CD14-positive monocyte (primary cell): ENCODE results near the gene PARP11. TPM values are rescaled to one million over a fixed set of nuclear protein-coding genes. Genes with fewer than 3 reads are reported as not detected.

Experiments used
- DNase-seq, 3 donors: peaks; one replicate each; pipeline ENCODE4 v3.0.0-alpha.2; 2011 to 2022
- H2AFZ ChIP-seq: 2 replicates; pipeline ENCODE4 v1.6.0; 2012; ENCODE audit warnings: mild to moderate bottlenecking, low read depth, low read length, inconsistent platforms; ENCODE audit not compliant: insufficient read depth, poor library complexity, severe bottlenecking
- H3K27ac ChIP-seq, 2 donors: 1 replicate in 1 of 2; 2 replicates in 1 of 2; pipeline ENCODE4 v1.5.1; 2012 to 2013; ENCODE audit warnings: low read length in 2 of 2, control low read depth in 1 of 2, inconsistent platforms in 1 of 2, low read depth in 1 of 2, mild to moderate bottlenecking in 1 of 2
- H3K27me3 ChIP-seq, 2 donors: one replicate each; pipeline versions ENCODE4 v1.6.0 to v1.6.1; 2011 to 2013; ENCODE audit warnings: low read length in 2 of 2; ENCODE audit not compliant: control insufficient read depth in 2 of 2, insufficient read depth in 2 of 2
- H3K36me3 ChIP-seq, 2 donors: replicated peaks in 1 of 2; 1 replicate in 1 of 2; 2 replicates in 1 of 2; pipeline versions ENCODE4 v1.5.1 to v1.6.1; 2012 to 2013; ENCODE audit warnings: low read length in 2 of 2, control low read depth in 1 of 2, inconsistent platforms in 1 of 2, mild to moderate bottlenecking in 1 of 2; ENCODE audit not compliant: insufficient read depth in 2 of 2, control insufficient read depth in 1 of 2
- H3K4me1 ChIP-seq, 2 donors: 1 replicate in 1 of 2; 2 replicates in 1 of 2; pipeline versions ENCODE4 v1.5.1 to v1.6.1; 2012 to 2013; ENCODE audit warnings: low read length in 2 of 2, control low read depth in 1 of 2, inconsistent platforms in 1 of 2, mild to moderate bottlenecking in 1 of 2, moderate library complexity in 1 of 2; ENCODE audit not compliant: insufficient read depth in 2 of 2, control insufficient read depth in 1 of 2
- H3K4me2 ChIP-seq: replicated peaks from 2 replicates; pipeline ENCODE3; 2012; ENCODE audit warnings: low read length, moderate library complexity, mild to moderate bottlenecking; ENCODE audit not compliant: poor library complexity, severe bottlenecking; ENCODE audit errors: extremely low read depth
- H3K4me3 ChIP-seq, 3 experiments: fragments of 200-600 bp in 1 of 3; sonication (generic) in 1 of 3; replicated peaks in 1 of 3; 1 replicate in 2 of 3; 2 replicates in 1 of 3; pipeline ENCODE4 v1.5.1; 2011 to 2013; ENCODE audit warnings: low read length in 3 of 3, mild to moderate bottlenecking in 3 of 3, control low read depth in 2 of 3, low read depth in 2 of 3, inconsistent platforms in 1 of 3, moderate library complexity in 1 of 3
- H3K79me2 ChIP-seq: 2 replicates; pipeline ENCODE4 v1.6.0; 2012; ENCODE audit warnings: mild to moderate bottlenecking, control low read depth, inconsistent platforms, low read length, moderate library complexity; ENCODE audit not compliant: insufficient read depth
- H3K9ac ChIP-seq: 2 replicates; pipeline ENCODE4 v1.6.0; 2017; ENCODE audit warnings: low read length, mild to moderate bottlenecking; ENCODE audit not compliant: insufficient read depth, poor library complexity, severe bottlenecking
- H3K9me3 ChIP-seq, 2 donors: replicated peaks in 1 of 2; 1 replicate in 1 of 2; 2 replicates in 1 of 2; pipeline versions ENCODE4 v1.5.1 to v1.6.1; 2012 to 2013; ENCODE audit warnings: low read length in 2 of 2, control low read depth in 1 of 2; ENCODE audit not compliant: control insufficient read depth in 1 of 2, insufficient read depth in 1 of 2
- H4K20me1 ChIP-seq: 2 replicates; pipeline ENCODE4 v1.6.0; 2012; ENCODE audit warnings: mild to moderate bottlenecking, low read length, control low read depth, moderate library complexity; ENCODE audit not compliant: insufficient read depth
- H3K27ac Mint-ChIP-seq, 7 donors: one replicate each; pipeline ENCODE4 v1.8.0; 2020; ENCODE audit warnings: mild to moderate bottlenecking in 7 of 7, mixed read lengths in 7 of 7, moderate library complexity in 6 of 7, inconsistent platforms in 2 of 7
- H3K27me3 Mint-ChIP-seq, 3 donors: one replicate each; pipeline ENCODE4 v1.8.0; 2021 to 2022; ENCODE audit warnings: low read depth in 3 of 3, mild to moderate bottlenecking in 3 of 3, mixed read lengths in 3 of 3, moderate library complexity in 3 of 3, inconsistent platforms in 1 of 3
- H3K36me3 Mint-ChIP-seq, 2 donors: one replicate each; pipeline ENCODE4 v1.8.0; 2020; ENCODE audit warnings: mixed read lengths in 2 of 2, inconsistent platforms in 1 of 2, mild to moderate bottlenecking in 1 of 2
- H3K4me1 Mint-ChIP-seq: one replicate; pipeline ENCODE4 v1.8.0; 2020; ENCODE audit warnings: mild to moderate bottlenecking, mixed read lengths
- H3K4me3 Mint-ChIP-seq, 2 donors: one replicate each; pipeline ENCODE4 v1.8.0; 2020; ENCODE audit warnings: mild to moderate bottlenecking in 2 of 2, mixed read lengths in 2 of 2, moderate library complexity in 1 of 2
- H3K9me3 Mint-ChIP-seq, 7 donors: one replicate each; pipeline ENCODE4 v1.8.0; 2020 to 2022; ENCODE audit warnings: mixed read lengths in 7 of 7, mild to moderate bottlenecking in 6 of 7, moderate library complexity in 6 of 7, inconsistent platforms in 2 of 7
- CTCF ChIP-seq: fragments of 200-600 bp; IDR thresholded peaks from one replicate; pipeline ENCODE4 v1.8.0; 2022; ENCODE audit warnings: antibody characterized with exemption, mild to moderate bottlenecking
- WGBS: methylation state at CpG from one replicate; pipeline ENCODE4 v1.1.5; 2013; ENCODE audit warnings: missing lambda C conversion rate; ENCODE audit not compliant: insufficient coverage; 5-methylcytosine and 5-hydroxymethylcytosine counted together
- intact Hi-C, 2 donors: fragments of 100-400 bp; cut with micrococcal nuclease; formaldehyde crosslinking; loops; one replicate each; pipeline versions ENCODE4 v1.15.0 to v1.15.1; 2023
- polyA plus RNA-seq, 3 donors: library from polyadenylated mRNA; depleted of rRNA in 1 of 3; unstranded in 2 of 3; stranded (reverse) in 1 of 3; fragments of 300-500 nt in 2 of 3; fragments of >200 nt in 1 of 3; fragmentation: Illumina TruSeq in 2 of 3; gene quantifications; 1 replicate in 2 of 3; 2 replicates in 1 of 3; pipeline ENCODE4 v1.2.3, GENCODE V29; 2012 to 2021

PARP11 gene
- polyA plus RNA-seq, 3 donors = 3.2 to 6.2 (median 5.4) TPM

- Histone ChIP-seq H3K4me1 (no peaks in the 10 kb centered on the region), H3K4me3 (no peak overlapping the region), H3K27ac (no peak overlapping the region), H3K36me3 (peaks cover 42 to 92% of the 10 kb centered on the region in 2 donors), H3K9me3 (no peaks in the 10 kb centered on the region), H3K4me2 (no peak overlapping the region), H3K79me2 (no peaks in the 10 kb centered on the region), H3K27me3 (no peaks in the 10 kb centered on the region), H2AFZ (no peak overlapping the region), H3K9ac (no peak overlapping the region), H4K20me1 (no peaks in the 10 kb centered on the region)
- Mint-ChIP-seq H3K27ac (no peak overlapping the region), H3K4me1 (no peaks in the 10 kb centered on the region), H3K27me3 (peaks cover 0 to 1% (median 0%) of the 10 kb centered on the region in 3 donors), H3K4me3 (no peak overlapping the region), H3K36me3 (peaks cover 41 to 43% of the 10 kb centered on the region in 2 donors), H3K9me3 (no peaks in the 10 kb centered on the region)
- no peak for TF ChIP-seq CTCF
- intact Hi-C loops = no loop called here
- DNase-seq = no peak
- no CpG with 5 or more reads among the region's 1 CpG for WGBS
Observed at GRCh38 chr12:3821441-3821840, 51.8 kb downstream of the PARP11 start.

- Mint-ChIP-seq H3K4me1 (no peaks in the 10 kb centered on the region), H3K27ac (no peak overlapping the region), H3K9me3 (no peaks in the 10 kb centered on the region), H3K36me3 (peaks cover 34 to 37% of the 10 kb centered on the region in 2 donors), H3K27me3 (peaks cover 0 to 1% (median 0%) of the 10 kb centered on the region in 3 donors), H3K4me3 (no peak overlapping the region)
- H4K20me1 ChIP-seq = no peaks in the 10 kb centered on the region
- H3K79me2 ChIP-seq = no peaks in the 10 kb centered on the region
- H3K4me2 ChIP-seq = no peak overlapping the region
- intact Hi-C loops = no loop called here
- H3K36me3 ChIP-seq = peaks cover 30 to 92% of the 10 kb centered on the region in 2 donors
- no peaks in the 10 kb centered on the region for H3K9me3 ChIP-seq
- 88% methylated on average over 1 of the region's 3 CpGs for WGBS
- no peak overlapping the region for H3K27ac ChIP-seq
- H3K4me1 ChIP-seq = no peaks in the 10 kb centered on the region
- H3K9ac ChIP-seq = no peak overlapping the region
- TF ChIP-seq CTCF = no peak
- no peak overlapping the region for H2AFZ ChIP-seq
- H3K27me3 ChIP-seq = no peaks in the 10 kb centered on the region
- no peak overlapping the region for H3K4me3 ChIP-seq
- DNase-seq = no peak
Observed at GRCh38 chr12:3820122-3820521, 53.1 kb downstream of the PARP11 start.
